GM10847 (cell line): Measurements from ENCODE around the gene CA5A.
A peak's percentile ranks its signal among the peaks of the same experiment; 100 is the strongest.

Experiments
- POLR2A ChIP-seq: IDR thresholded peaks from 2 replicates; pipeline ENCODE4 v1.6.1; 2011; ENCODE audit not compliant: insufficient read length; ENCODE audit errors: extremely low read depth

CA5A gene

DNA sequence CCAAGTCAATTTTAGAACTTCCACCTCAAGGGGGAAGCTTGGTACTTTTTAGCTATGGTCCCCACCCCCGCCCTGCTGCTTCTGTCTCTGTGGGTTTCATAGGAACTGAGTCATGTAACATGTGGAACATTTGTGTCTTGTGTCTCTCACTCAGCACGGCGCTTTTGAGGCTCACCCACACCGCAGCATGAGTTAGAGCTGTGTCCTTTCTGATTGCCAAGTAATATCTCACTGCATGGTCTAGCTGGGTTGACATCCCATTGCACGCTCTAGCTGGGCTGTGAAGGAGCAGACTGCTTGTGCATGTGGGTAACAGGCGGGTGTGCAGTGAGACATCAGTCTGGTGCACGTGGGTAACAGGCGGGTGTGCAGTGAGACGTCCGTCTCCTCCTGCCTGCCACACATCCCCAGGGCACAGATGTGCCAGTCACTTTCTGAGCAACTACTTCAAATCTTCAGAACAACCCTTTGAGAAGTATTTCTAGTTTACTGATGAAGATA, 40.6 kb downstream of the CA5A start:
- no peak for TF ChIP-seq POLR2A

DNA sequence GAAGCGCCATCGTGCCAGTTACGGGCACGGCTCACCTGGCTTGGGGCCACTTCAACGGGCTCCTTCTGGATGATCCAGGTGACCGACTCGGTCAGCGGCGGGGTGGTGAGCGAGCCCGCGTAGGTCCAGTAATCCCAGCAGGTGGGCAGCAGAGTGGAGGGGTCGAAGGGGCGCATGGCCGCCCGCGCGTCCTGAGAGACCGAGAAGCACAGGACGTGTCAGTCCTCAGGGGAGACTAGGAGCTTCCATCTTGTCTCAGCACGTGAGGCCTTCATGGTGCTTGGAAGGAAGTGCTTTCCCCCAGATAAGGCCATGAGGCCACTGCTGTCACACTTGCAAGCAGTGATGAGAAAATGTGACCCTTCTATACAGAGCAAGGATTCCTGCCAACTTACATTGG, 44.6 kb downstream of the CA5A start:
- TF ChIP-seq POLR2A, result no peak

- TF ChIP-seq POLR2A, result no peak
These were observed 53.8 kb downstream of the CA5A start for GRCh38 chr16:87882436-87883019.

DNA sequence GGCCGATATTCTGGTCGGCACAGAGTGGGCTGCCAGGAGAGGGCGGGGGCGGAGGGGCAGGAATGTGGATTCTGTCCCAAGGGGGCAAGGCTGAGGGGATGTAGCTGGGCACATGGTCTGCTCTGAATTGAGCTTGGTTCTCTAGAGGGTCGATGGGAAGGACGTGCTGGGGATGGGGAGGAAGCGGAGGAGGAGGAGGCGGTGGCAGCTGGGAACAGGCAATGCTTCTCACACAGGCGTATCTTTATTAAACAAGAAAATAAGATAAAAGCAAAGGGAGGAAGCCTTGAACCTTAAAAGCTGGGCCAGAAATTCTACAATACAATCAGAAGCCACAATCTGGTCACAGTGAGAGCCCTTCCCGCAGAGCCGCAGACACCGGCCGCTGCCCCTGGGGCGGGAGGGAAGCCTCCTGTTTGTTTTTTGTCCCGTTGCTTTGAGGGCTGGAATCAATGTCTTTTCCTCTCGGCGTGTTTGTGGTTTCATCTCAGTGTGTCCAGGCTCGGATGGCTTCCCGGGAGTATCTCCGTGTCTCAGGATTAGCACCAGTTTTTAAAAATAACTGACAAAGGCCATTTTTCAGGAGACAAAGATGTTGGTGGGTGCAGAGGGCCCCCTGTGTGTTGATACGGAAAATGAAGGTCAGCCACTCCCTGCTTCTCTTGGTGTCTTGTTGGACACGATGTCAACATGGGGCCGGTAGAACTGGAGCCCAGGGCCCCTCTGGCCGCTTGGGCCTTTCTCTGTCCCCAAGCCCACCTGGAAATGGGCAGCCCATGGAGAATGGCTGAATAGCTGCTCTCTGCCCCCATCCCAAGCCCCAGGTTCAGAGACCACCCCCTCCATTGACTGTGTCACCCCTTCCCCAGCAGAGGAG, 54.8 kb downstream of the CA5A start:
- no peak for TF ChIP-seq POLR2A

DNA sequence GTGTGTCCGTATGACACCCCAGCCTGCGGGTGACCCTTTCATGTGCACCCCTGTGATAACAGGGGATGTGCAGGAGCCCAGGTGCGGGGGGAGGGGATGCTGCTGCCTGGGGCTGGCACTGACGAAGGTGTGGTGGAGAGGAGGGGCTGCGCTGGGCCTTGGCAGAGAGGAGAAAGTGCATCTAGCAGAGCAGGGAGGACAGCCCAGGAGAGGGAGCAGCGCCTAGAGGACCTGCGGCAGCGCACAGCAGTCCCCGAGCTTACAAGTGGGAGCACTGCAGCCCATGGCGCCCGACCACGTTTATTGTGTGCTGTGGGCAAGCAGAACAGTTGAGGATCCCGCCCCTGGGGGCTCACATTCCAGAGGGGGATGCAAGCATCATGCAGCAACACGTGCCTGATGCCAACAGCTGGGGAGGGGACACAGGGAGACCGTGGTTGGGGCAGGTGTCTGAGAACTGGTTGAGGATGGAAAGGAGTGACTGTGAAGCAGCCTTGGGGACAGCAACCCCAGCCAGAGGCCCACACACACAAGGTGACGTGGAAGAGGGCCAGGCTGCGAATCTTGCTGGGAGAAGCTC, 56.1 kb downstream of the CA5A start:
- TF ChIP-seq POLR2A, result no peak

DNA sequence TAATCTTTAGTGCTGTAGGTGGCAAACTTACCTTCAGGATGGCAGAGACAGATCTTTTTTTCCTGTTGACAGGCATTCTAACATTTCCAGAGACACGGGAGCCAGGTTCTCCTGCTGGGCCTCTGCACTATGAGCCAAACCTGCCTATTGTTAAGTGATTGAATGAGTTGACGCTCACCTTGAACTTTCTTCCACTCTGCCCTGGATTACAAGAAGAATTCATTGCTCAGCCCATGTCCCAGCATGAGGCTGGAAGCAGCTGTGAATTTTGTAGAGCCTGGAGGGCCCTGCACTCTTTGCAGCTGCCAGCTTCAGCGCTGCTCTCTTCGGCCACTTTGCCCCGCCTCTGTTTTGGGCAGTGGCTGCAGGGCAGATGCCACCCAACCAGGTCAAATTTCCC, 57.6 kb downstream of the CA5A start:
- no peak for TF ChIP-seq POLR2A

DNA sequence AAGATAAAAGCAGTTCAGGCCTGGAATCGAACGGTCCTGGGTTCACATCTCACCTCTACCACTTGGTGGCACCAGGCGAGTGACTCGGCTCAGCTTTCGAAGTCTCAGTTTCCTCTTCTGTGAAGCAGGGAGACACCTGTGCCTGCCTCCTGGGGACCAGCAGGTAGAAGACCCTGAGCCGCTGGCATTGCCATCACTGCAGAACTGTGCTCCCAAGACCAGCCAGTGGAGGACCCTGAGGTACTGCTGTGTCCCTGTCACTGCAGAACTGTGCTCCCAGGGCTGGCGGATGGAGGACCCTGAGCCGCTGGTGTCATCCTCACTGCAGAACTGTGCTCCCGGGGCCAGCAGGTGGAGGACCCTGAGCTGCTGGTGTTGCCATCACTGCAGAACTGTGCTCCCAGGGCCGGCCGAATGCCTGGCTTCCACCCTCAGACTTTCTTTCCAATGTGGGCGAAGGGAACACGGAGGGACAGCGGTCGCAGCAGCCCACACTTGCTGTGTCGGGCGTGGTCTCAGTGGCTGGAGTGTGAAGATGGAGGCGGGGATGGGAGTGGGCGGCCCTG, 58.3 kb downstream of the CA5A start:
- no peak for TF ChIP-seq POLR2A

DNA sequence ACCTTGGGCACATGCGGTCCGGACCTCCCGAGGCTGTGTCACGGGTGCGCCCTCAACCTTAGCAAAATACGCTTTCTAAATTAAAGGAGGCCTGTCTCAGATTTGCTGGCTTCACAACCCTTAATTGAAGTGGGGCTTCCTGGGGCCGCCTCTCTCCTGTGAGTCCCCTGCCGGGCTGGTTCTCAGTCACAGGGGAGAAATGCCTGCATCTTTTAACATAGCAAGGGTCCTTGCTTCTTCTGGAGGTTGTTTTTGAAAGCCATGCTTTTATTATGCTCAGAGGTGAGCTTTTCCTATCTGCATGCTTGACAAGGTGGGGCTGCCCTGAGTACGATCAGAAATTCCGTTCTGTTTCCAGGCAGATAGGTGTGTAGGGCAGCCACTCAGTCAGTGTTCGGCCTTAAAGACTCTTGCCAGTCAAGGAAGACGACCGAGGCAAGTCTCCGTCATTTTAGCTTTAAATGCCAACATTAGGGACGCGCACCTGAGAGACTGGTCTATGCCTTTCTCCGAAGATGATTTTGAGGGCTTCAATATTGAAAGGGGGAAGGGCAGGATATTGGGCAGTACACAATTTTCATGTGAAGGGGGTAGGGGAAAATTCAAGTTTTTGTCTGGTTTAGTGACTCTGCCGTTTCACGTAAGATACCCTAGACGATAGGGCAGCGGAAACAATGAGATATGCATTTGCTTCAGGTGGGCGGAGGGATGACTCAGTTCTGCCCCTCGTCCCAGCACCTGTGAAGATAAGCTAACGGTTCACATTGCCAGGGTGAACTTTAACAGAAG, 61.5 kb downstream of the CA5A start:
- no peak for TF ChIP-seq POLR2A

- TF ChIP-seq POLR2A, result peak; percentile 98
These were observed 67.1 kb downstream of the CA5A start, which contains the start of gene SLC7A5 for GRCh38 chr16:87869061-87869878. SLC7A5 (minus strand) TSS chr16:87869507; CDS start chr16:87869422, 85 bp downstream.

- TF ChIP-seq POLR2A, result no peak
These were observed 71.9 kb downstream of the CA5A start for GRCh38 chr16:87864331-87864989.

GRCh38 chr16:87860553-87861299, 75.6 kb downstream of the CA5A start:
- TF ChIP-seq POLR2A, result no peak

- no peak for TF ChIP-seq POLR2A
These were observed 79.5 kb downstream of the CA5A start for GRCh38 chr16:87856791-87857228.
